MCF 10A (cell line): Measurements from ENCODE around the gene GSTCD. TPM values are rescaled to one million over a fixed set of nuclear protein-coding genes. Genes with fewer than 3 reads are reported as not detected.

Experiments used
- BruUV-seq: library from RNA; stranded (reverse); fragments of 400-500 nt; replicated peaks from 2 replicates; lab custom pipeline; 2021; lab: Mats Ljungman, UMichigan
- CTCF ChIA-PET: fragments of 300-600 bp; sonication (Branson Sonifier 250); formaldehyde crosslinking; extraction: SDS; loops from one replicate; lab custom pipeline; 2021; ENCODE audit warnings: antibody characterized with exemption, inconsistent platforms; lab: Yijun Ruan, JAX
- POLR2A ChIA-PET: fragments of 300-600, 350-650 bp; sonication (Branson Sonifier 250); formaldehyde crosslinking; extraction: SDS; loops from one replicate; lab custom pipeline; 2020; ENCODE audit warnings: antibody characterized with exemption, inconsistent platforms; lab: Yijun Ruan, JAX
- DNase-seq: peaks from one replicate; pipeline ENCODE4 v3.0.0-alpha.2; 2018; ENCODE audit not compliant: unreplicated experiment
- H3K27ac Mint-ChIP-seq: one replicate; pipeline ENCODE4 v1.8.0; 2022; ENCODE audit warnings: mild to moderate bottlenecking, low read depth, mixed read lengths; ENCODE audit not compliant: unreplicated experiment
- H3K27me3 Mint-ChIP-seq: one replicate; pipeline ENCODE4 v1.8.0; 2022; ENCODE audit warnings: mixed read lengths; ENCODE audit not compliant: insufficient read depth, unreplicated experiment
- H3K36me3 Mint-ChIP-seq: one replicate; pipeline ENCODE4 v1.8.0; 2022; ENCODE audit warnings: mild to moderate bottlenecking, moderate library complexity, mixed read lengths; ENCODE audit not compliant: insufficient read depth, unreplicated experiment
- H3K4me1 Mint-ChIP-seq: one replicate; pipeline ENCODE4 v1.8.0; 2022; ENCODE audit warnings: mixed read lengths; ENCODE audit not compliant: insufficient read depth, unreplicated experiment
- H3K4me3 Mint-ChIP-seq: one replicate; pipeline ENCODE4 v1.8.0; 2022; ENCODE audit warnings: mild to moderate bottlenecking, moderate library complexity, mixed read lengths; ENCODE audit not compliant: unreplicated experiment
- H3K9me3 Mint-ChIP-seq: one replicate; pipeline ENCODE4 v1.8.0; 2022; ENCODE audit warnings: mixed read lengths; ENCODE audit not compliant: unreplicated experiment
- CTCF ChIP-seq: fragments of 200-600 bp; IDR thresholded peaks from one replicate; pipeline ENCODE4 v1.8.0; 2022; ENCODE audit warnings: antibody characterized with exemption, mild to moderate bottlenecking; ENCODE audit not compliant: unreplicated experiment
- intact Hi-C: fragments of 100-400 bp; cut with micrococcal nuclease; formaldehyde crosslinking; loops from 2 replicates; pipeline ENCODE4 v1.14.1; 2022
- total RNA-seq: library from RNA; stranded (reverse); gene quantifications from 2 replicates; pipeline ENCODE4 v1.2.3, GENCODE V29; 2022

Gene GSTCD
- total RNA-seq, 1 experiment from 2014 or later: 16.3 TPM

- no peaks in the 10 kb centered on the region for H3K9me3 Mint-ChIP-seq
- intact Hi-C loops: no loop called here
- TF ChIP-seq CTCF: no peak
- DNase-seq: no peak
- peaks cover 24% of the 10 kb centered on the region for H3K27me3 Mint-ChIP-seq
- peaks cover 27% of the 10 kb centered on the region for H3K4me1 Mint-ChIP-seq
- ChIA-PET POLR2A (interaction anchor here (1.2 kb wide), 2 partner anchors 10 to 21 kb away, joined by 4 read pairs; no protein-coding TSS in a partner anchor), CTCF (interaction anchor here (0.6 kb wide), 1 partner anchor 64 kb away, joined by 3 read pairs; no protein-coding TSS in a partner anchor)
- H3K4me3 Mint-ChIP-seq: no peak overlapping the region
- no TSS peak for BruUV-seq
- H3K27ac Mint-ChIP-seq: no peak overlapping the region
- no peaks in the 10 kb centered on the region for H3K36me3 Mint-ChIP-seq
Observed at GRCh38 chr4:105896461-105896942, 187.9 kb downstream of the GSTCD start.

Other genes starting within 250 kb of the GSTCD start
- gene PPA2, start 234.7 kb upstream of the GSTCD start, total RNA-seq: 116 and 165 TPM in 2 replicates
- gene ARHGEF38, start 156.2 kb upstream of the GSTCD start, total RNA-seq: not detected in 2 replicates
- 34.5 and 40.0 TPM in 2 replicates for gene INTS12, start 95 bp upstream of the GSTCD start, total RNA-seq
- 0.09 TPM in 1 of 2 replicates, not detected in the other for gene NPNT, start 186.7 kb downstream of the GSTCD start, total RNA-seq